GM20000 (cell line): ENCODE measurements around the gene EMILIN1.
"Not testable (repeated sequence)": the region's sequence is repeated elsewhere in the genome, so short reads cannot be mapped to it uniquely, and the experiment has no call there.

ENCODE experiments used
- DNase-seq: peaks from one replicate; pipeline ENCODE4 v3.0.0; 2012; ENCODE audit warnings: low spot score
- TF ChIP-seq, protein P1 (sequence below): IDR thresholded peaks from 2 replicates; pipeline ENCODE4 v1.5.1; 2012; ENCODE audit warnings: mild to moderate bottlenecking, control low read depth; ENCODE audit errors: extremely low read depth, missing control alignments

Gene EMILIN1

DNA sequence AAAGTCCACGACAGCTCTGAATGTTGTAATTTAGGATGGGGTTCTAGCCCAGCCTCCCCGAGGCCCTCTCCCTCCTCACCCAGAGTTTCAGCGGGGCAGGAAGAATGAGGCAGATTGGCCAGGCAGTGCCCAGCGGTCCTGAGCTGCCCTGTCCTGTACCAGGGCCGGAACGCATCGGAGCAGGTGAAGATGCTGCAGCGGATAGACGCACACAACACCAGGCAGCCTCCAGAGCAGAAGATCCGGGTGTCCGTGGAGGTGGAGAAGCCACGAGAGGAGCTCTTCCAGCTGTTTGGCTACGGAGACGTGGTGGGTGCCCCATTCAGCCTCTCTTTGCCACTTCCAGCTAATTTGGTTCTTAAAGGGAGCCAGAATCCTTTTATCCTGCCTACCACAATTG lies 18.9 kb downstream of the EMILIN1 start:
- TF ChIP-seq, protein P1, sequence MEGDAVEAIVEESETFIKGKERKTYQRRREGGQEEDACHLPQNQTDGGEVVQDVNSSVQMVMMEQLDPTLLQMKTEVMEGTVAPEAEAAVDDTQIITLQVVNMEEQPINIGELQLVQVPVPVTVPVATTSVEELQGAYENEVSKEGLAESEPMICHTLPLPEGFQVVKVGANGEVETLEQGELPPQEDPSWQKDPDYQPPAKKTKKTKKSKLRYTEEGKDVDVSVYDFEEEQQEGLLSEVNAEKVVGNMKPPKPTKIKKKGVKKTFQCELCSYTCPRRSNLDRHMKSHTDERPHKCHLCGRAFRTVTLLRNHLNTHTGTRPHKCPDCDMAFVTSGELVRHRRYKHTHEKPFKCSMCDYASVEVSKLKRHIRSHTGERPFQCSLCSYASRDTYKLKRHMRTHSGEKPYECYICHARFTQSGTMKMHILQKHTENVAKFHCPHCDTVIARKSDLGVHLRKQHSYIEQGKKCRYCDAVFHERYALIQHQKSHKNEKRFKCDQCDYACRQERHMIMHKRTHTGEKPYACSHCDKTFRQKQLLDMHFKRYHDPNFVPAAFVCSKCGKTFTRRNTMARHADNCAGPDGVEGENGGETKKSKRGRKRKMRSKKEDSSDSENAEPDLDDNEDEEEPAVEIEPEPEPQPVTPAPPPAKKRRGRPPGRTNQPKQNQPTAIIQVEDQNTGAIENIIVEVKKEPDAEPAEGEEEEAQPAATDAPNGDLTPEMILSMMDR = no peak

DNA sequence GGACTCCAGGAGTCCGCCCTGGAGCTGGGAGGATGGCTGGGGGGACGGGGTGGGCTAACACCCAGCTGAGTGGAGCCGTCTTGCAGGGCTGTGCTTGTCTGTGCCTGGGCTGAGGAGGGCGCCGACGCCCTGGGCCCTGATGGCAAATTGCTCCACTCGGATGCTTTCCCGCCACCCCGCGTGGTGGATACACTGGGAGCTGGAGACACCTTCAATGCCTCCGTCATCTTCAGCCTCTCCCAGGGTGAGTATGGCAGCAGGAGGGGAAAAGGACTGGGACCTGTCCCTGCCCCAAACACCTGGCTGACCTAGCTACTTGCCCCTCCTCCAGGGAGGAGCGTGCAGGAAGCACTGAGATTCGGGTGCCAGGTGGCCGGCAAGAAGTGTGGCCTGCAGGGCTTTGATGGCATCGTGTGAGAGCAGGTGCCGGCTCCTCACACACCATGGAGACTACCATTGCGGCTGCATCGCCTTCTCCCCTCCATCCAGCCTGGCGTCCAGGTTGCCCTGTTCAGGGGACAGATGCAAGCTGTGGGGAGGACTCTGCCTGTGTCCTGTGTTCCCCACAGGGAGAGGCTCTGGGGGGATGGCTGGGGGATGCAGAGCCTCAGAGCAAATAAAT lies 21.0 kb downstream of the EMILIN1 start:
- TF ChIP-seq, protein P1 = no peak
- DNase-seq = no peak

More for the DNA sequence above, 18.9 kb downstream of the EMILIN1 start:
- DNase-seq = no peak

DNA sequence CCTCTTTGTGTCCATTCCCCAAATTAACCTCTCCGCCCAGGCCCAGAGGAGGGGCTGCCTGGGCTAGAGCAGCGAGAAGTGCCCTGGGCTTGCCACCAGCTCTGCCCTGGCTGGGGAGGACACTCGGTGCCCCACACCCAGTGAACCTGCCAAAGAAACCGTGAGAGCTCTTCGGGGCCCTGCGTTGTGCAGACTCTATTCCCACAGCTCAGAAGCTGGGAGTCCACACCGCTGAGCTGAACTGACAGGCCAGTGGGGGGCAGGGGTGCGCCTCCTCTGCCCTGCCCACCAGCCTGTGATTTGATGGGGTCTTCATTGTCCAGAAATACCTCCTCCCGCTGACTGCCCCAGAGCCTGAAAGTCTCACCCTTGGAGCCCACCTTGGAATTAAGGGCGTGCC lies 21.6 kb downstream of the EMILIN1 start:
- TF ChIP-seq, protein P1 = no peak
- DNase-seq = no peak

DNA sequence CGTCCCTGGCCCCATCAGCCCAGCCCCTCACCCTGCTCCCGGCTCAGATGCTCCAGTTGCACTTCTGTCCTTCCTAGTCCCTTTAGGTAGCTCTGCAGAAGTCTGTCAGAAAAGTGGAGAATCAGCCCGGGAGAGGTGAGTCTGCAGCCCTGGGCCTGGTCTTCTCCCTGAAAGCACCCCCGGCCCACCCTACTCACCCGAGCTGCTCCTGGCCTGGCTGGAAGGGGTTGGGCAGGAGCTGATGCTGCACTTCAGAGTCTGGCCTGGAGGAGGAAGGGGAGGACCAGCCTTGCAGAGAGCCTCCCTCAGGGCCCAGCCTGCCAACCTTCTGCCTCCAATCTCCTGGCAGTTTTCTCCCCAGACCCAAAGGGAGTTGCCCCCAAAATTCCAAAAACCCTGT lies 23.9 kb downstream of the EMILIN1 start:
- TF ChIP-seq, protein P1 = no peak
- no peak for DNase-seq

DNA sequence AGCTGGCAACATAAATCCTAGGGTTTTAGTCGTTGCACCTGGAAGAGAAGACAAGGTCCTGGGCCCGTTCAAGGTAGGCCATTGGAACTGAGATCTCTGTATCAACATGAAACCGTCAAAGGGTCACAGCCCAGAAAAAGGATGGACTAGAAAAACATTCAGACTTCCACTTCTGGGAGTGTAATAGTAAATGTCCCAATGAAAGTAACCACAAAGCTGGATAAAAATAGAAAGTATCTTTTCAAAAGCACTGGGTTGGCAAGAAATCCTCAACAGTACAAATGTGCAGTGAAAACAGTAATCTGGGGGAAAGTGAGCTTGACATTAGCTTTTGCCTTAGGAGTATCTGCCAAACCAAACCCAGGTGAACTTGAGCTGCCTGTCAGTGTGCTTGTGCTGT lies 27.6 kb downstream of the EMILIN1 start:
- no peak for DNase-seq
- TF ChIP-seq, protein P1 = no peak

DNA sequence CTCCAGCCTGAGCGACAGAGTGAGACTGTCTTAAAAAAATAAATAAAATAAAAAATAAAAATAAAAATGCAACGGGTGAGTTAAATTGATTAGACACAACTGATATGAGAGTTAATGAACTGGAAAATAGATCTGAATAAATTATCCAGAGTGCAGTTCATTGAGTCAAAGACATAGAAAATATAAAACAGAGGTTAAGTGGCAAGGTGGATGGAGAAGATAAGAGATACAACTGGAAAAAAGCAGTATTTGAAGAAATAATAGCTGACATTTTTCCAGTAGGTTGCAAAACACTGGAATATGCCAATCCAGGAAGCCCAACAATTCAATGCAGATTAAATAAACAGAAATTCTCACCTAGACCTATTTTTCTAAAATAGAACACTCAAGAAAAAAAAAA lies 29.8 kb downstream of the EMILIN1 start:
- no peak for DNase-seq

DNA sequence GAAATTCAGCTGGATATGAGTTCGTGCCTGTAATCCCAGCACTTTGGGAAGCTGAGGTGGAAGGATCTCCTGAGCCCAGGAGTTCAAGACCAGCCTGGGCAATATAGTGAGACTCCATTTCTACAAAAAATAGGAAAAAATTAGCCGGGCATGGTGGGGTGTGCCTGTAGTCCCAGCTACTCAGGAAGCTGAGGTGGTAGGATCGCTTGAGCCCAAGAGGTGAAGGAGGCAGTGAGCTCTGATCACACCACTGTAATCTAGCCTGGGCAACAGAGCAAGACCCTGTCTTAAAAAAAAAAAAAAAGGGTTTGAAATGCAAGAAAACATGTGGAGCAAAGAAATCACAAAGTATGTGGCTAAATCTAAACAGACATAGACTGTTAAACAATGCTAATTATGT lies 30.7 kb downstream of the EMILIN1 start:
- DNase-seq = no peak
- TF ChIP-seq, protein P1 = no peak

More for the DNA sequence above, 29.8 kb downstream of the EMILIN1 start:
- TF ChIP-seq, protein P1 = no peak

DNA sequence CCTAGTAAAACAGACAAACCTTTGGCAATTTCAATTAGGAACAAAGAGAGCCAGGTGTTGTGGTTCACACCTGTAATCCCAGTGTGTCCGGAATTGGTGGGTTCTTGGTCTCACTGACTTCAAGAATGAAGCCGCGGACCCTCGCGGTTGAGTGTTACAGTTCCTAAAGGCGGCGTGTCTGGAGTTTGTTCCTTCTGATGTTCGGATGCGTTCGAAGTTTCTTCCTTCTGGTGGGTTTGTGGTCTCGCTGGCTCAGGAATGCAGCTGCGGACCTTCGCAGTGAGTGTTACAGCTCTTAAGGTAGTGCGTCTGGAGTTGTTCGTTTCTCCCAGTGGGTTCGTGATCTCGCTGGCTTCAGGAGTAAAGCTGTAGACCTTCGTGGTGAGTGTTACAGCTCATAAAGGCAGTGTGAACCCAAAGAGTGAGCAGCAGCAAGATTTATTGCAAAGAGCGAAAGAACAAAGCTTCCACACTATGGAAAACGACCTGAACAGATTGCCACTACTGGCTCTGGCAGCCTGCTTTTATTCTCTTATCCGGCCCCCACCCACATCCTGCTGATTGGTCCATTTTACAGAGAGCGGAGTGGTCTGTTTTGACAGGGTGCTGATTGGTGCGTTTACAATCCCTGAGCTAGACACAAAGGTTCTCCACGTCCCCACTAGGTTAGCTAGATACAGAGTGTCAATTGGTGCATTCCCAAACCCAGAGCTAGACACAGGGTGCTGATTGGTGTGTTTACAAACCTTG lies 32.4 kb downstream of the EMILIN1 start:
- DNase-seq = not testable (repeated sequence)

DNA sequence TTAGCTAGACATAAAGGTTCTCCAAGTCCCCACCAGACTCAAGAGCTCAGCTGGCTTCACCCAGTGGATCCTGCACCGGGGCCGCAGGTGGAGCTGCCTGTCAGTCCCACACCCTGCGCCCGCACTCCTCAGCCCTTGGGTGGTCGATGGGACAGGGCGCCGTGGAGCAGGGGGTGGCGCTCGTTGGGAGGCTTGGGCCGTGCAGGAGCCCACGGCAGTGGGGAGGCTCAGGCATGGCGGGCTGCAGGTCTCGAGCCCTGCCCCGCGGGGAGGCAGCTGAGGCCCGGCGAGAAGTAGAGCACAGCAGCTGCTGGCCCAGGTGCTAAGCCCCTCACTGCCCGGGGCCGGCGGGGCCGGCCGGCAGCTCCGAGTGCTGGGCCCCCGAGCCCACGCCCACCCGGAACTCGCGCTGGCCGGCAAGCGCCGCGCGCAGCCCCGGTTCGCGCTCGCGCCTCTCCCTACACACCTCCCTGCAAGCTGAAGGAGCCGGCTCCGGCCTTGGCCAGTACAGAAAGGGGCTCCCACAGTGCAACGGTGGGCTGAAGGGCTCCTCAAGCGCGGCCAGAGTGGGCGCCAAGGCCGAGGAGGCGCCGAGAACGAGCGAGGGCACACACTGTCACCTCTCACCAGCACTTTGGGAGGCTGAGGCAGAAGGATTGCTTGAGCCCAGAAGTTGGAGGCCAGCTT lies 33.1 kb downstream of the EMILIN1 start:
- DNase-seq = not testable (repeated sequence)
